Activated naive CD4-positive, alpha-beta T cell treated with anti-CD3 and anti-CD28 coated beads for 36 hours (primary cell): ENCODE data around the gene TJP1. TPM values are rescaled to one million over a fixed set of nuclear protein-coding genes. Genes with fewer than 3 reads are reported as not detected.
"Not testable (repeated sequence)": the region's sequence is repeated elsewhere in the genome, so short reads cannot be mapped to it uniquely, and the experiment has no call there.

Experiments used
- CTCF ChIA-PET: fragments of 350-600 bp; sonication (Branson Sonifier 250); formaldehyde crosslinking; loops from one replicate; lab custom pipeline; 2021; ENCODE audit warnings: antibody characterized with exemption; lab: Charles Lee
- DNase-seq: peaks from one replicate; pipeline ENCODE4 v3.0.0-alpha.2; 2020
- H3K27ac Mint-ChIP-seq: one replicate; pipeline ENCODE4 v1.8.0; 2021; ENCODE audit warnings: mild to moderate bottlenecking, mixed read lengths
- H3K27me3 Mint-ChIP-seq: one replicate; pipeline ENCODE4 v1.8.0; 2021; ENCODE audit warnings: low read depth, mixed read lengths
- H3K36me3 Mint-ChIP-seq: one replicate; pipeline ENCODE4 v1.8.0; 2021; ENCODE audit warnings: low read depth, mixed read lengths
- H3K4me1 Mint-ChIP-seq: one replicate; pipeline ENCODE4 v1.8.0; 2021; ENCODE audit warnings: low read depth, mixed read lengths
- H3K4me3 Mint-ChIP-seq: one replicate; pipeline ENCODE4 v1.8.0; 2021; ENCODE audit warnings: mild to moderate bottlenecking, moderate library complexity, mixed read lengths
- H3K9me3 Mint-ChIP-seq: one replicate; pipeline ENCODE4 v1.8.0; 2021; ENCODE audit warnings: mixed read lengths
- intact Hi-C: fragments of 100-400 bp; cut with micrococcal nuclease; formaldehyde crosslinking; loops from one replicate; pipeline ENCODE4 v1.15.1; 2023
- total RNA-seq, 2 experiments: library from RNA; stranded (reverse); gene quantifications; one replicate each; pipeline ENCODE4 v1.2.3, GENCODE V29; 2021

Gene TJP1
- total RNA-seq, 2 experiments from 2014 or later, result not detected

DNA sequence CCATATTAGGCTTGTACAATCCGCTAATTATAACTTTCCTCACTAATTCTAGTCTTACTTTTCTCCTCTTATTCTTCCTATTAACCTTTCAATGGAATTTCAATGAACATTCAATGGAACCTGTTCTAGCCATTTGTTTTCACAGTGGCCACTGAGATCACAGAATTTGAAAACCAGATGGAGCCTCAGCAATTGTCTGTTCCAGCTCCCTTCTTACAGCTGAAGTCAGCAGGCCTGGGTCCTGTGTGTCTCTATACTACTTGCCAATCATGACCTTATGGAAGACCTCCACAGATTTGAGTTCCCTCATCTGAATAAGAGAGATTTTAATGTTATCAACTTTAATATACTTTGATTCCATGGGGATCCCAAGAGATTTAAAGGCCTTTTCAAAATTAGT lies 36.6 kb downstream of the TJP1 start:
- H3K27ac Mint-ChIP-seq, result no peak overlapping the region
- DNase-seq, result no peak
- H3K4me3 Mint-ChIP-seq, result no peak overlapping the region
- CTCF ChIA-PET, result no interaction called here
- H3K36me3 Mint-ChIP-seq, result no peaks in the 10 kb centered on the region
- H3K27me3 Mint-ChIP-seq, result peaks cover 26% of the 10 kb centered on the region
- no peaks in the 10 kb centered on the region for H3K9me3 Mint-ChIP-seq
- intact Hi-C loops, result no loop called here
- H3K4me1 Mint-ChIP-seq, result no peaks in the 10 kb centered on the region

DNA sequence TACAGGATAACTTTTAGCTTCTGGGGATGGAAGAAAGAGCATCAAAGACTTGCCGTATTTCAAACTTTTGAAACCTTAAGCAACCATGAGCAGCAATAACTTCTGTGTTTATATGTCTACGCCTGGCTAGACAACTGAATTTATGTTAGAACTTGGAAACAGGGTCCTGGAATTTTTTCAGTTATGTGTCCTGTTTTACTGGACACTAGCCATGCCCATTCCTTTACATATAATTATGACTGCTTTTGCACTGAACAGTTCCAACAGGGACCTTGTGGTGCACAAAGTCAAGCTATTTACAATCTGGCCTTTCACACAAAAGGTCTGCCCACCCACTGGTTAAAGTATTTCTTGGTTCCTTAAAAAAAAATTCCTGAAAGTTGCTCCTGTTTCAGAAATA lies 37.1 kb downstream of the TJP1 start:
- H3K4me1 Mint-ChIP-seq, result no peaks in the 10 kb centered on the region
- CTCF ChIA-PET, result no interaction called here
- peaks cover 25% of the 10 kb centered on the region for H3K27me3 Mint-ChIP-seq
- intact Hi-C loops, result no loop called here
- no peaks in the 10 kb centered on the region for H3K36me3 Mint-ChIP-seq
- H3K27ac Mint-ChIP-seq, result no peak overlapping the region
- DNase-seq, result no peak
- H3K9me3 Mint-ChIP-seq, result no peaks in the 10 kb centered on the region
- no peak overlapping the region for H3K4me3 Mint-ChIP-seq

DNA sequence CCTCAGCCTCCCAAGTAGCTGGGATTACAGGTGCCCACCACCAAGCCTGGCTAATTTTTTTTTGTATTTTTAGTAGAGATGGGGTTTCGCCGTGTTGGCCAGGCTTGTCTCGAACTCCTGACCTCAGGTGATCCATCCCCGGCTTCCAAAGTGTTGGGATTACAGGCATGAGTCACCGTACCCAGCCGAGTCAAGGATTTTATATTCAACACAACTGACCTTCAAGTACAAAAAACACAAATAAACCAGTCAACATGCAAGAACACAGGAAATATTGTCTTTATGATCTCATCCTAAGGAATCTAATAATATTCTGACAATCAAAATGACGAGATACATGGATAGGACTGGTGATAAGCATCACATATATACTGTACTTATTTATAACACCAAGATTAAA lies 37.9 kb downstream of the TJP1 start:
- Mint-ChIP-seq H3K4me3 (no peak overlapping the region), H3K9me3 (no peaks in the 10 kb centered on the region), H3K27me3 (peaks cover 29% of the 10 kb centered on the region), H3K27ac (no peak overlapping the region), H3K4me1 (no peaks in the 10 kb centered on the region), H3K36me3 (no peaks in the 10 kb centered on the region)
- intact Hi-C loops, result no loop called here
- DNase-seq, result no peak
- CTCF ChIA-PET, result no interaction called here

GRCh38 chr15:29782816-29783215 lies 39.5 kb downstream of the TJP1 start:
- H3K4me1 Mint-ChIP-seq, DNase-seq, H3K4me3 Mint-ChIP-seq, CTCF ChIA-PET, H3K27ac Mint-ChIP-seq, intact Hi-C loops, H3K9me3 Mint-ChIP-seq, H3K36me3 Mint-ChIP-seq: not testable (repeated sequence)
- H3K27me3 Mint-ChIP-seq, result peaks cover 38% of the 10 kb centered on the region

GRCh38 chr15:29778382-29778781 lies 43.9 kb downstream of the TJP1 start:
- CTCF ChIA-PET, result no interaction called here
- no peak for DNase-seq
- Mint-ChIP-seq H3K4me1 (no peaks in the 10 kb centered on the region), H3K27me3 (peaks cover 45% of the 10 kb centered on the region), H3K9me3 (no peaks in the 10 kb centered on the region), H3K36me3 (no peaks in the 10 kb centered on the region), H3K27ac (no peak overlapping the region), H3K4me3 (no peak overlapping the region)
- intact Hi-C loops, result no loop called here

DNA sequence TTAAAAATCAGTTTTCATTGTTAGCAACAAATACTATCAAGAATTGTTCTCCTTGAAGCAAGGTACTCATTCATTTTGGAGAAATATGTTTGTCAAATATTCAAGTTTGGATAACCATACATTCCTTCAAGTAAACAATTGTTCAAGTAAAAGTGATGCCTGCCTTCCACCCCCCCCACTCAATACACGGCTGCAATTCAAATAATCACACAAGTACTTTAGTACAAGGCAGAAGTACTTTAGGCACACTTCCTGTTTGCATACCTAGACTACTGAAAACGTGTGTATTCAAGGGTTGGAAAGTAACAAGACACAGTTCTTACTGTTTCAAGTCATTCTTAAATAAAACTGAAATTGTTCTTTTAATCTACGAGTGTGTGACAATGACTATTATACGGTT lies 45.4 kb downstream of the TJP1 start:
- no peak overlapping the region for H3K27ac Mint-ChIP-seq
- intact Hi-C loops, result no loop called here
- H3K36me3 Mint-ChIP-seq, result no peaks in the 10 kb centered on the region
- no peaks in the 10 kb centered on the region for H3K4me1 Mint-ChIP-seq
- CTCF ChIA-PET, result no interaction called here
- peaks cover 47% of the 10 kb centered on the region for H3K27me3 Mint-ChIP-seq
- no peaks in the 10 kb centered on the region for H3K9me3 Mint-ChIP-seq
- H3K4me3 Mint-ChIP-seq, result no peak overlapping the region
- DNase-seq, result no peak

DNA sequence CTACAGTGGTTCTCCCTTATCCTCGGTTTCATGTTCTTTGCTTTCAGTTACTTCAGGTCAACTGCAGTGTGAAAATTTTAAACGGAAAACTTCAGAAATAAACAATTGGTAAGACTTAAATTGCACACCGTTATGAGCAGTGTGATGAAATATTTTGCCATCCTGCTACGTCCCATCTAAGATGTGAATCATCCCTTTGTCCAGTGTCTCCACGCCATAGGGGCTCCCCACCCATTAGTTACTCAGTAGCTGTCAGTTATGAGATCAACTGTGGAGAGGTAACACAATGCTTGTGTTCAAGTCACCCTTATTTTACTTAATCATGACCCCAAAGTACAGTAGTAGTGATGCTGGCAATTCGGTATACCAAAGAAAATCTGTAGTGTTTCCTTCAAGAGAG lies 47.4 kb downstream of the TJP1 start:
- no peaks in the 10 kb centered on the region for H3K9me3 Mint-ChIP-seq
- H3K27ac Mint-ChIP-seq, result no peak overlapping the region
- H3K36me3 Mint-ChIP-seq, result no peaks in the 10 kb centered on the region
- no peak for DNase-seq
- CTCF ChIA-PET, result no interaction called here
- peaks cover 40% of the 10 kb centered on the region for H3K27me3 Mint-ChIP-seq
- no peaks in the 10 kb centered on the region for H3K4me1 Mint-ChIP-seq
- H3K4me3 Mint-ChIP-seq, result no peak overlapping the region
- intact Hi-C loops, result no loop called here

- Mint-ChIP-seq H3K4me3 (no peak overlapping the region), H3K27me3 (peaks cover 37% of the 10 kb centered on the region), H3K9me3 (no peaks in the 10 kb centered on the region), H3K27ac (no peak overlapping the region), H3K36me3 (no peaks in the 10 kb centered on the region), H3K4me1 (no peaks in the 10 kb centered on the region)
- DNase-seq, result no peak
- CTCF ChIA-PET, result no interaction called here
- intact Hi-C loops, result no loop called here
These were observed 48.5 kb downstream of the TJP1 start for GRCh38 chr15:29773816-29774215.

- intact Hi-C loops, result no loop called here
- CTCF ChIA-PET, result no interaction called here
- H3K9me3 Mint-ChIP-seq, result no peaks in the 10 kb centered on the region
These were observed 49.3 kb downstream of the TJP1 start for GRCh38 chr15:29773000-29773399.

GRCh38 chr15:29770796-29771195 lies 51.5 kb downstream of the TJP1 start:
- Mint-ChIP-seq H3K4me1 (no peaks in the 10 kb centered on the region), H3K27ac (no peak overlapping the region), H3K27me3 (peaks cover 42% of the 10 kb centered on the region), H3K9me3 (no peaks in the 10 kb centered on the region), H3K36me3 (no peaks in the 10 kb centered on the region), H3K4me3 (no peak overlapping the region)
- intact Hi-C loops, result no loop called here
- CTCF ChIA-PET, result interaction anchor here (0.6 kb wide), 1 partner anchor 28 kb away, joined by 3 read pairs; no protein-coding TSS in a partner anchor
- DNase-seq, result no peak

More at GRCh38 chr15:29773000-29773399, 49.3 kb downstream of the TJP1 start:
- DNase-seq, result no peak
- Mint-ChIP-seq H3K27ac (no peak overlapping the region), H3K4me1 (no peaks in the 10 kb centered on the region), H3K36me3 (no peaks in the 10 kb centered on the region), H3K27me3 (peaks cover 37% of the 10 kb centered on the region), H3K4me3 (no peak overlapping the region)

- no peaks in the 10 kb centered on the region for H3K9me3 Mint-ChIP-seq
These were observed 56.3 kb downstream of the TJP1 start for GRCh38 chr15:29765898-29766527.

GRCh38 chr15:29765234-29765841 lies 56.9 kb downstream of the TJP1 start:
- intact Hi-C loops, result no loop called here
- DNase-seq, result no peak
- no peak overlapping the region for H3K27ac Mint-ChIP-seq
- H3K4me1 Mint-ChIP-seq, result no peaks in the 10 kb centered on the region
- peaks cover 40% of the 10 kb centered on the region for H3K27me3 Mint-ChIP-seq
- CTCF ChIA-PET, result no interaction called here
- no peaks in the 10 kb centered on the region for H3K36me3 Mint-ChIP-seq
- no peaks in the 10 kb centered on the region for H3K9me3 Mint-ChIP-seq
- H3K4me3 Mint-ChIP-seq, result no peak overlapping the region

More at GRCh38 chr15:29765898-29766527, 56.3 kb downstream of the TJP1 start:
- Mint-ChIP-seq H3K36me3 (no peaks in the 10 kb centered on the region), H3K4me1 (no peaks in the 10 kb centered on the region), H3K4me3 (no peak overlapping the region), H3K27ac (no peak overlapping the region), H3K27me3 (peaks cover 40% of the 10 kb centered on the region)
- CTCF ChIA-PET, result no interaction called here
- DNase-seq, result no peak
- intact Hi-C loops, result no loop called here

- CTCF ChIA-PET, result no interaction called here
- H3K9me3 Mint-ChIP-seq, result no peaks in the 10 kb centered on the region
- no peaks in the 10 kb centered on the region for H3K36me3 Mint-ChIP-seq
- H3K27ac Mint-ChIP-seq, result no peak overlapping the region
- no peak overlapping the region for H3K4me3 Mint-ChIP-seq
- intact Hi-C loops, result loop anchor here (10.0 kb wide), 1 partner anchor 175 kb away; no protein-coding TSS in a partner anchor
- H3K4me1 Mint-ChIP-seq, result no peaks in the 10 kb centered on the region
- peaks cover 32% of the 10 kb centered on the region for H3K27me3 Mint-ChIP-seq
- no peak for DNase-seq
These were observed 62.7 kb downstream of the TJP1 start for GRCh38 chr15:29759596-29759995.
